Adrenal gland (tissue), 5 donors: ENCODE data around the gene FAM241A.

Source experiments
- CTCF ChIP-seq, 6 experiments: fragments of 450-650 bp in 4 of 6; fragments of 200-600 bp in 2 of 6; sonication (generic) in 1 of 6; IDR thresholded peaks; 1 replicate in 5 of 6; 2 replicates in 1 of 6; pipeline versions ENCODE4 v1.5.1 to v1.8.0; 2016 to 2021; ENCODE audit warnings: antibody characterized with exemption in 6 of 6, mild to moderate bottlenecking in 2 of 6, moderate library complexity in 1 of 6
- POLR2A ChIP-seq, 2 donors: fragments of 450-650 bp; IDR thresholded peaks; one replicate each; pipeline ENCODE4 v1.6.1; 2017; ENCODE audit warnings: antibody characterized with exemption in 2 of 2, mild to moderate bottlenecking in 2 of 2, moderate library complexity in 1 of 2
- donor health status: DM: no; HTN: no; CAD: no.

DNA sequence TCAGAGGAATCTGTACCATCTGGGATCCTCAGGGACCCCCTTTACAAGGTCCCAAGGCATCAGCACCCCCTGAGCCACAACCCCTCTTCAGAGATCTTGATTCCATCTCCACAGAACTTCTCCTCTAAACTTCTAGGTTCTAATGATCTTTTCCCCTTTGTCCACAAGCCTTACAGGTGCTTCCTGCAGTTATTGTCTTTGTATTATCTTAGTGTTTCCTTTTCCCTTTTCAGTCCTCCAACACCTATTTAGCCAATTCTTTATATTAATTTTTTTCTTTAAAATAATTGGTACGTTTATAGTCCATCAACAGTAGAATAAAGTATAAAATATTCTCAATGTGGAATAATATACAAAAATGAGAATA, 35.2 kb upstream of the FAM241A start:
- TF ChIP-seq CTCF (IDR thresholded peaks at IDR 0.05) (no peak), POLR2A (IDR thresholded peaks at IDR 0.05) (no peak)
